ENCODE measurements around the gene BSG.

DNA sequence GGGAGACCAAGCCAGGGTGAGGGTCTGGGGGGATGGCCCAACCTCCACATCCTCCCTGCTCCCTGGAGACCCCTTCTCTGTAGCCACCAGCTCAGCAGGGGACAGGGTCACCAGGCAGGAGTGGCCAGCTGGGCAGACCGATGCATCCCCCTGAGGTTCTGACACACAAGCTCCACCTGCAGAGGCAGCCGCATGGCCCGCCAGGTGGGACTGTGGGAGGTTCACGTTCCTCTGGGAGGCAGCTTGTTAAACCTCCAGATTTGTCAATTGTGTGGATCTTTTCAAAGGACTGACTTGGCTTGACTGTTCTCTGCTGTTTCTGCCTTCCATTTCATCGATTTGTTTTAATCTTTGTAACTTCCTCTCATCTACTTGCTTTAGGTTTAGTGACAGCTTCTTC, 52.9 kb downstream of the BSG start:
- no peak for TF ChIP-seq POLR2AphosphoS5 (IDR thresholded peaks at IDR 0.05; ENCODE audit: low read depth, low read length)
- no peak for TF ChIP-seq POLR2A (IDR thresholded peaks at IDR 0.05; ENCODE audit: low read depth, low read length)
